Activated T-cell treated with anti-CD3 and anti-CD28 coated beads, Interleukin-2, amount 50 U/mL, for 24 hours (primary cell): ENCODE measurements around the gene SCUBE2.
"Not testable (repeated sequence)": the region's sequence is repeated elsewhere in the genome, so short reads cannot be mapped to it uniquely, and the experiment has no call there.

Experiments used
- DNase-seq: peaks from one replicate; pipeline ENCODE4 v3.0.0-alpha.2; 2020
- H3K27ac Mint-ChIP-seq: 2 replicates; pipeline ENCODE4 v1.8.0; 2020; ENCODE audit warnings: mild to moderate bottlenecking, mixed read lengths
- H3K27me3 Mint-ChIP-seq: 2 replicates; pipeline ENCODE4 v1.8.0; 2020; ENCODE audit warnings: mixed read lengths
- H3K36me3 Mint-ChIP-seq: 2 replicates; pipeline ENCODE4 v1.8.0; 2020; ENCODE audit warnings: low read depth, mixed read lengths
- H3K4me1 Mint-ChIP-seq: 2 replicates; pipeline ENCODE4 v1.8.0; 2020; ENCODE audit warnings: low read depth, mixed read lengths
- H3K4me3 Mint-ChIP-seq: 2 replicates; pipeline ENCODE4 v1.8.0; 2020; ENCODE audit warnings: mild to moderate bottlenecking, moderate library complexity, mixed read lengths
- H3K9me3 Mint-ChIP-seq: 2 replicates; pipeline ENCODE4 v1.8.0; 2020; ENCODE audit warnings: mixed read lengths

SCUBE2 gene

DNA sequence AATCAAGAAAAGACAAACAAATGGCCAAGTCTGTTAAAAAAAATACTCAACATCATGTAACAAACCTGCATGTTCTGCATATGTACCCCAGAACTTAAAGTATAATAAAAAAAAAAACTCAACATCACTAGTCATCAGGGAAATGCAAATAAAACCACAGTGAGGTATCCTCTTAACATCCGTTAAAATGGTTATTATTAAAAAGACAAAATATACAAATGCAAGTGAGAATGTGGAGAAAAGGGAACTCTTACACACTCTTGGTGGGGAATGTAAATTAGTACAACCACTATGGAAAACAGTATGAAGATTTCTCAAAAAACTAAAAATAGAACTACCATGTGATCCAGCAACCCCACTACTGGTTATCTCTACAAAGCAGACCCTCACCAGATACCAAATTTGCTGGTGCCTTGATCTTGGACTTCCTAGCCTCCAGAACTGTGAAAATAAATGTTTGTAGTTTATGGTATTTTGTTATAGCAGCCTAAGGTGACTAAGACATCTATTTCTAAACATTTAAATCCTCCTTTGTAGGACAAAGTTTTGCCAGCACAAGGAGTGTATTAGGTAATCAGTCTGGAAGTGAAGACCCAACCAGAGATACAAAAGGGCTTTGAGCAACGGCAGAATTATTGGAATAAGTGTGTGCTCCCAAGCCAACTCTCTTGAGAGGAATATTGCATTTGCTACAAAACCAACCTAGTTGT, 32.4 kb upstream of the SCUBE2 start:
- Mint-ChIP-seq H3K4me1 (peaks cover 8% of the 10 kb centered on the region), H3K27me3 (peaks cover 6% of the 10 kb centered on the region), H3K36me3 (no peaks in the 10 kb centered on the region), H3K9me3 (no peaks in the 10 kb centered on the region), H3K4me3 (no peak overlapping the region), H3K27ac (no peak overlapping the region)
- no peak for DNase-seq

DNA sequence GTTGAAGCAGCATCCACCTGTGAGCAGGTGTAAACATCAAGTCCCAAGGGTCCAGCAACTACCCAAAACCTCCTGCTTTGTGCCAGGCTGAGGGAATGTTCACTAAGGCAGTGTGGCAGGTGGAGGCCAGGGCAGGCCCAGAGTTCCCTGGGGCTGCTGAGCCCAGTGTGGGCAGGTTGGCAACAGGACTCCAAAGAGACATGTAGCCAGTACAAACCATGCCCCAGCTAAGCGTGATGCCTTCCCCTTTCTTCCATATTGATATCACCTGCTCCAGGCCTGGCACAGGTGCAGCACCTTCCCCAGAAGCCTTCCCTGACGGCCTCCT, 30.0 kb upstream of the SCUBE2 start:
- Mint-ChIP-seq H3K36me3 (no peaks in the 10 kb centered on the region), H3K9me3 (no peaks in the 10 kb centered on the region), H3K4me1 (peaks cover 6% of the 10 kb centered on the region), H3K27ac (no peak overlapping the region), H3K4me3 (no peak overlapping the region), H3K27me3 (peaks cover 6% of the 10 kb centered on the region)
- DNase-seq: no peak

DNA sequence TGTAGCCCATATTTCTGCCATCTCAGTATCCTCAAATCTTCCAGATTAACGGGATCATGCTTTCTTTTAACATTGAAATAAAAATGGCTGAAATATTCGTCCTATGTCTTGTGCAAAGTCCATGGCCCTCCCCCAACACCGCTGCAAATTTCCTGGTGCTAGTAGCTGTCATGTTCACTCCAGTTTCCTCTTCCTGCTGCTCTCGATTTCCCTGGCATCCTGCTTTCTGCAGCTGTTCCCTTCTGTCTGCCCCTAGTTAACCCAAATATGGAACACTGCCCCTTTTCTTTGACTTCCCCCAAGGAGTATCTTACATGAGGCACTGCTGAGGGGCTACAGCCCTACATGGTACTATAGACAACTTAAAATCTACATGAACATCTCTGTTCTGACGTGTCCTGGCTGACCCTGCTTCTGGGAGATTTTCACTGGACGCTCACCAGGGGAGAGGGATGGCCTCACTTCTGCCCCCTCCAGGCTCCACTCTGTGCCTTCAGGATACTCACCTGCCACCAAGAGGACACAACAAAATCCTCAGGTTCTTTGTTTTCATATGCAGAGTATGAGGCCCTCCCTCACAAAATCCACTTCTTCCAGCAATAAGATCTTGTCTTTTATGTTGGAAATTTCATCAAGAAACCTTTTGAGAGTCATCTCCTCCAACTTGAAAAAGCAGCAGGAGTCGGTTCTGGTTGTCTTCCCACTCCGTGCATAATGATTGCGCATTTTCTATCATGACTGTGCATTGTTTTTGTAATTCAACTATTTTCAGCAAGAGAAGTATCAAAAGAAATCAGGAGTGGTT, 29.5 kb upstream of the SCUBE2 start:
- Mint-ChIP-seq H3K4me1 (peaks cover 4% of the 10 kb centered on the region), H3K9me3 (no peaks in the 10 kb centered on the region)

DNA sequence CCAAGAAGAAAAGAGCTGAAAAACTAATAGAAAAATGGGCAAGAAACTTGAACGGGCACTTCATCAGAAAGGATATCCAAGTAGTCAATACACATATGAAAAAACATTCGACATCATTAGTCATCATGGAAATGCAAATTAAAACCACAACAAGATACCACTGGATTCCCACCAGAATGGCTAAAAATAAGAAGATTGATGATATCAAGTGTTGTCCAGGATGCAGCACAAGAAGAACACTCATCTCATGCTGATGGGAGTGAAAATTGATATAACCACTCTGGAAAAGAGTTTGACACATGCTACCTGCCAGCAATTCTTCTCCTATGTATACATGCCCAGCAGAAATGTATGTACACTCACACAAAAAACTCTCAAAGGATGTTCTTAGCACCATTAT, 26.9 kb upstream of the SCUBE2 start:
- H3K36me3 Mint-ChIP-seq: no peaks in the 10 kb centered on the region
- H3K27ac Mint-ChIP-seq: no peak overlapping the region
- no peak overlapping the region for H3K4me3 Mint-ChIP-seq
- peaks cover 4% of the 10 kb centered on the region for H3K4me1 Mint-ChIP-seq
- peaks cover 2% of the 10 kb centered on the region for H3K9me3 Mint-ChIP-seq
- no peak for DNase-seq
- peaks cover 3% of the 10 kb centered on the region for H3K27me3 Mint-ChIP-seq

More for the DNA sequence above, 29.5 kb upstream of the SCUBE2 start:
- peaks cover 6% of the 10 kb centered on the region for H3K27me3 Mint-ChIP-seq
- no peak overlapping the region for H3K4me3 Mint-ChIP-seq
- no peak for DNase-seq
- no peaks in the 10 kb centered on the region for H3K36me3 Mint-ChIP-seq
- H3K27ac Mint-ChIP-seq: no peak overlapping the region

DNA sequence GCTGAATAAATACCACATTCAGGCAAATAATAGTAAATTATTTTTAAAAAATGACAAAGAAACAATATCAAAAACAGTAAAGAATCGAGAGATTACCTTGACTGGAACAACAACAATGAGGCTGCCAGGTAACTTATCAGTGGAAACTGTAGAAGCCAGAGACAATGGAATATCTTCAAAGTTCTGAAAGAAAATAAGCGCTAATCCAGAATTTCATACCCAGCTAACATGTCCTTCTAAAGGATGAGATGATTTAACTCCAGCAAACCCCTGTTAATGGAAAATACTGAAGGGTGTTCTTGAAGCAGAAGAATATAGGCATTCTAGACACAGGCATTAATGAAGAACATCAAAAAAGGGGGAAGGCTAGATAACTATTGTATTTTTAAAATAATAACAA, 20.7 kb upstream of the SCUBE2 start:
- Mint-ChIP-seq H3K27ac (no peak overlapping the region), H3K36me3 (no peaks in the 10 kb centered on the region), H3K27me3 (peaks cover 3% of the 10 kb centered on the region), H3K9me3 (peaks cover 18% of the 10 kb centered on the region), H3K4me3 (no peak overlapping the region), H3K4me1 (peaks cover 1% of the 10 kb centered on the region)
- no peak for DNase-seq

DNA sequence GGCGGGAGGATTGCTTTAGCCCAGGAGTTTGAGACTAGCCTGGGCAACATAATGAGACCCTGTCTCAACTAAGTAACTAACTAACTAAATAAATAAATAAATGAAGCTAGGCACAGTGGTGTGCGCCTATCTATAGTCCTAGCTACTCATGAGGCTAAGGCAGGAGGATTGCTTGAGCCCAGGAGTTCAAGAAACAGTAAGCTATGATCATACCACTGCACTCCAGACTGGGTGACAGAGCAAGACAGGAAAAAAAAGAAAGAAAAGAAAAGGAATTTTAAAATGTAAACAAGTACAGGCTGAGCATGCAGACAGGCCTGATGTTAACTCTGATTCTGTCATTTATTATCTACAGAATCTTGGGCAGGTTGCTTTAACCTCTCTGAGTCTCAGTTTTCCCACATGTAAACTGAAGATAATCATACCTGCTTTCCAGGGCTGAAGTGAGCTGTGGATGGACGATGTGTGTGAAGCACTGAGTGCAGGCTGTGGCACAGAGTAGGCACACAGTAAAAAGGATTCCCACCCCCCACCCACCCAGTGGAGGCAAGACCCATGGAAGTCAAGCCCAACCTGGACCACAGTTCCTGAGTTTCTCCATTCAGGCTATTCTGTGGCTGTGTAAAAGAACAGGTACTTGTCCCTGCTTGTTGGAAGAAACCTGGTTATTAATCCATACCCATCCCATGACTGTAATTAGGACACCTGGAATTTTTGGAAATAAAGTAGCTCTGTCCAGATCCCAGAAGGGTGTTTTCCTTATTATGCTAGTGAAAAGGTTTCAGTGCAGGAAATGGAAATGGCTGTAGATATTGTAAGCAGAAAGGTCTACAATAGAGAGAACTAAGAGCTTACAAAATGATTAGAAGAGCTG, 18.7 kb upstream of the SCUBE2 start:
- peaks cover 18% of the 10 kb centered on the region for H3K9me3 Mint-ChIP-seq
- H3K4me3 Mint-ChIP-seq: no peak overlapping the region
- H3K27ac Mint-ChIP-seq: no peak overlapping the region
- peaks cover 13% of the 10 kb centered on the region for H3K27me3 Mint-ChIP-seq
- peaks cover 1% of the 10 kb centered on the region for H3K4me1 Mint-ChIP-seq
- DNase-seq: no peak
- H3K36me3 Mint-ChIP-seq: no peaks in the 10 kb centered on the region

DNA sequence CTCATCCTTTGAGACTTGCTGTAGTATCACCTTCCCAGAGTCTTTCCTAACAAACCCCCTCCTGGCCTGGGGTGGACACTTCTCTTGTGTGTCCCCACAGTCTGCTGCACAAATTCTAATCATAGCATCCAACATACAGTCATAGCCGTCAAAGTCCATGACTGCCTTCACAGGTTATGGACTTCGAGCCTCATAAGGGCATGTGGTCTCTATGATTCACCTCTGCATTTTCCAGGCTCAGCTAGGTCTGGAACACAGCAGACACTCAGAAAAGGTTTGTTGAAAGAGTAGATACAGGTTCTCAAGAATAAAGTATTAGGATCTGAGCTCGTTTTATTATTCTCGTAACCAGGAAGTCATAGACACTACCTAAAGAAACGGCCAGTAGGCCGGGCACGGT, 13.2 kb upstream of the SCUBE2 start:
- H3K36me3 Mint-ChIP-seq: no peaks in the 10 kb centered on the region
- peaks cover 19% of the 10 kb centered on the region for H3K27me3 Mint-ChIP-seq
- H3K4me3 Mint-ChIP-seq: no peak overlapping the region
- DNase-seq: no peak
- H3K4me1 Mint-ChIP-seq: peaks cover 1% of the 10 kb centered on the region
- no peak overlapping the region for H3K27ac Mint-ChIP-seq
- no peaks in the 10 kb centered on the region for H3K9me3 Mint-ChIP-seq

DNA sequence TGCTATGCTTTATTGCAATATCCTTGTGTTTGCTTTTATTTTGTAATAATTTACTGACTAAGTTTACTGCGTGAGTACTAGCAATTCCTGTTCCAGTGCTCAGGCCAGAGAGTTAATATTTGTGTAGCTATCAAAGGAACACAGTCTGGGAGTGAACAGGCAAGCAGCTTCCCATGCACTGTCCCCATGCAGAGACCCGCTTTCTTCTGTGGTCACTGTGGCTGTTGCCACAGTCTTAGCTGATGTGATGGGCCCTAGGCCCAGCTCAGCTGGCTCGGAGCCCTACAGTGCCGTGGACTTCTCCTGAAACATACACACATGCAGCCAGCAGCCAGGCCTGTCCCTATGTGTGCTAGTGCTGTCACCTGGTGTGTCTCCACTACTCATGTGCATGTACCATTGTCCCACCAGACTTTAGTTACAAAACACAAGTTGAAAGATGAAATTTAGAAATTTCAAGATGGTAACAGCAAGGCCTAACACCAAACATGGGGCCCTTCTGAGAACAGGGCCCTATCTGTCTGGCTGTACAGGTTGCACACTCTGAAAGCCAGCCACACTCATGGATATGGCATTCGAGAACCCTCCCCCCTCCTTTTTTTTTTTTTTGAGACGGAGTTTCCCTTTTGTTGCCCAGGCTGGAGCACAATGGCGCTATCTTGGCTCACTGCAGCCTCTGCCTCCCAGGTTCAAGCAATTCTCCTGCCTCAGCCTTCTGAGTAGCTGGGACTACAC, 12.3 kb upstream of the SCUBE2 start:
- Mint-ChIP-seq H3K36me3 (no peaks in the 10 kb centered on the region), H3K4me1 (peaks cover 1% of the 10 kb centered on the region), H3K4me3 (no peak overlapping the region), H3K27ac (no peak overlapping the region), H3K9me3 (no peaks in the 10 kb centered on the region), H3K27me3 (peaks cover 18% of the 10 kb centered on the region)
- DNase-seq: no peak

DNA sequence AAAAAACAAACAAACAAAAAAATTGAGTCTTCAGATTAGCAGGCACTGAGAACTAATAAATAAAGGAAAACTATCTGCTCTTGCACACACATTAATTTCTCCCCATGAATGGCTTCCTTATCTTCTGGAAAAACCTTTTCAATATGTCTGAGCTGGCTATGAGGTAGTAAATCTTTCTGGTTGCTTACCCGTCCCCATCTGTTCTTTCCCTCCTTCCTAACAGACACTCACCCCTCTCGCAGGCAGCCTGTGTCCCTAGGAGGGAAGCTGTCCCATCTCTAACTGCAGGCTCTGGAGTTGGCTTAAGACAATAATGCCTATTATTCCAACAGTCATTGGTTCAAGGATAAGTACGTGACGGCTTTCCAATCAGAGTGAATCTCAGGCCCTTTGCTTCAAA, 8.2 kb upstream of the SCUBE2 start:
- no peak for DNase-seq
- no peaks in the 10 kb centered on the region for H3K4me1 Mint-ChIP-seq
- H3K9me3 Mint-ChIP-seq: no peaks in the 10 kb centered on the region
- peaks cover 19% of the 10 kb centered on the region for H3K27me3 Mint-ChIP-seq
- H3K4me3 Mint-ChIP-seq: no peak overlapping the region
- no peak overlapping the region for H3K27ac Mint-ChIP-seq
- H3K36me3 Mint-ChIP-seq: no peaks in the 10 kb centered on the region

DNA sequence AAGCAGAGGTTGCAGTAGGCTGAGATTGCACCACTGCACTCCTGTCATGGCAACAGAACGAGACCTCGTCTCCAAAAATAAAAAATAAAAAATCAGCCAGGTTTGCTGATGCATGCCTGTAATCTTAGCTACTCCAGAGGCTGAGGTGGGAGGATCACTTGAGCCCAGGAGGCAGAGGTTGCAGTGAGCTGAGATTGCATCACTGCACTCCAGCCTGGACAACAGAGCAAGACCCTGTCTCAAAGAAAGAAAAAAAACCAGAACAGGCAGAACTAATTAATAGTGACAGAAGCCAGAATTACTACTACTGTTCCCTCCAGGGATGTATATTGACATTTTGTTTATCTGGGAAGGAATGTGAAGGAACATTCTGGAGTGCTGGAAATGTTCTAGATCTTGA, 7.1 kb upstream of the SCUBE2 start:
- DNase-seq, H3K9me3 Mint-ChIP-seq, H3K36me3 Mint-ChIP-seq, H3K27ac Mint-ChIP-seq, H3K4me3 Mint-ChIP-seq, H3K4me1 Mint-ChIP-seq: not testable (repeated sequence)
- H3K27me3 Mint-ChIP-seq: peaks cover 27% of the 10 kb centered on the region

DNA sequence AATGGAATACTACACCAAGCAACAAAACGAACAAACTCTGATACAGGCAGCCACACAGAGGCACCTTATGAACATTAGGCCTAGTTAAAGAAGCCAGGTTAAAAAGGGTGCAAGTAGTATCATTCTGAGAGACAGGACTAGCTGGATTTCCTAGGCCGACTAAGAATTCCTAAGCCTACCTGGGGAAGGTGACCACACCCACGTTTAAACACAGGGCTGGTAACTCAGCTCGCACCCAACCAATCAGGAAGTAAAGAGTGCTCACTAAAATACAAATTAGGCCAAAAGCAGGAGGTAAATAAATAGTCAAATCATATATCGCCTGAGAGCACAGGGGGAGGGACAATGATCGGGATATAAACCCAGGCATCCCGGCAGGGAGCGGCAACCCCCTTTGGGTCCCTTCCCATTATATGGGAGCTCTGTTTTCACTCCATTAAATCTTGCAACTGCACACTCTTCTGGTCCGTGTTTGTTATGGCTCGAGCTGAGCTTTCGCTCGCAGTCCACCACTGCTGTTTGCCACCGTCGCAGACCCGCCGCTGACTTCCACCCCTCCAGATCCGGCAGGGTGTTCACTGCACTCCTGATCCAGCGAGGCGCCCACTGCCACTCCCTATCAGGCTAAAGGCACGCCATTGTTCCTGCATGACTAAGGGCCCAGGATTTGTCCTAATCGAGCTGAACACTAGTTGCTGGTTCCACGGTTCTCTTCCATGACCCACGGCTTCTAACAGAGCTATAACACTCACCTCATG, 6.0 kb upstream of the SCUBE2 start:
- DNase-seq, H3K27ac Mint-ChIP-seq, H3K4me3 Mint-ChIP-seq, H3K36me3 Mint-ChIP-seq, H3K9me3 Mint-ChIP-seq, H3K4me1 Mint-ChIP-seq: not testable (repeated sequence)
- H3K27me3 Mint-ChIP-seq: peaks cover 38% of the 10 kb centered on the region

DNA sequence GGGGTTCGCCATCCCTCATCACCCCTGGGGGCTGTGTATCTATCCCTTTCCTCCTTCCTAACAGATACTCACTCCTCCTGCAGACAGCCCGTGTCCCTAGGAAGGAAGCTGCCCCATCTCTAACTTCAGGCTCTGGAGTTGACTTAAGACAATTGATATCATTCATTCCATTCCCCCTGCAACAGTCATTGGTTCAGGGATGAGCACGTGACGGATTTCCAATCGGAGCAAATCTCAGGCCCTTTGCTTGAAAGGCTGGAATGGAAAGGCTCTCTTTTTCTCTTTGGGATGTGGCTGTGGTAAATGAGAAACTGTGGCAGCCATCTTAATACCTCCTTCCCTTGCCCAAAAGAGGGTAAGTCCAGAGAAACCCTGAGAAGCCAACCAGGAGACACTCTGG, 5.0 kb upstream of the SCUBE2 start:
- Mint-ChIP-seq H3K36me3 (no peaks in the 10 kb centered on the region), H3K27ac (no peak overlapping the region), H3K4me1 (peaks cover 4% of the 10 kb centered on the region), H3K27me3 (peaks cover 45% of the 10 kb centered on the region), H3K9me3 (no peaks in the 10 kb centered on the region), H3K4me3 (no peak overlapping the region)
- no peak for DNase-seq

DNA sequence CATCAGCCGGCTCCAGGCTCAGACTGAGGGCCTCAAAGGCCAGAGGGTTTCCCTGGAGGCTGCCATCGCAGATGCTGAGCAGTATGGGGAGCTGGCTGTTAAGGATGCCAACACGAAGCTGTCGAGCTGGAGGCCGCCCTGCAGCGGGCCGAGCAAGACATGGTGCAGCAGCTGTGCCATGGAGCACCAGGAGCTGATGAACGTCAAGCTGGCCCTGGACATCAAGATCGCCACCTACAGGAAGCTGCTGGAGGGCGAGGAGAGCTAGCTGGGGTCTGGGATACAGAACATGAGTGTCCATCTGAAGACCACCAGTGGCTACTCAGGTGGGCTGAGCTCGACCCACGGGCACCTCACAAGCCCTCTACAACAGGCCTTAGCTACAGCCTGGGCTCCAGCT, 4.0 kb upstream of the SCUBE2 start:
- H3K4me3 Mint-ChIP-seq: no peak overlapping the region
- H3K36me3 Mint-ChIP-seq: no peaks in the 10 kb centered on the region
- H3K4me1 Mint-ChIP-seq: peaks cover 4% of the 10 kb centered on the region
- H3K27me3 Mint-ChIP-seq: peaks cover 49% of the 10 kb centered on the region
- DNase-seq: no peak
- H3K27ac Mint-ChIP-seq: no peak overlapping the region
- H3K9me3 Mint-ChIP-seq: no peaks in the 10 kb centered on the region

DNA sequence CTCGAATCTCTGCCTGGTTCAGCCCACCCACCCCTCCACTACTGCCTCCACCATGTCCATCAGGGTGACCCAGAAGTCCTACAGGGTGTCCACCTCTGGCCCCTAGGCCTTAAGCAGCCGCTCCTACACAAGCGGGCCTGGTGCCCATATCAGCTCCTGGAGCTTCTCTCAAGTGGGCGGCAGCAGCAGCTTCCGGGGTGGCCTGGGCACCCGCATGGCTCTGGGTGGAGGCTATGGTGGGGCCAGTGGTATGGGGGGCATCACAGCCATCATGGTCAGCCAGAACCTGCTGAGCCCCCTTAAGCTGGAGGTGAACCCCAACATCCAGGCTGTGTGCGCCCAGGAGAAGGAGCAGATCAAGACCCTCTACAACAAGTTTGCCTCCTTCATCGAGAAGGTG, 3.0 kb upstream of the SCUBE2 start:
- peaks cover 57% of the 10 kb centered on the region for H3K27me3 Mint-ChIP-seq

More for the DNA sequence above, 3.0 kb upstream of the SCUBE2 start:
- Mint-ChIP-seq H3K4me1 (peaks cover 4% of the 10 kb centered on the region), H3K27ac (no peak overlapping the region), H3K9me3 (no peaks in the 10 kb centered on the region), H3K36me3 (no peaks in the 10 kb centered on the region), H3K4me3 (no peak overlapping the region)
- DNase-seq: no peak
